OCI-LY1 (cell line): ENCODE measurements around the gene KCNC4.
A peak's percentile ranks its signal among the peaks of the same experiment; 100 is the strongest.

Experiments used
- H2AFZ ChIP-seq: fragments of 200-600 bp; sonication (generic), shearing (Covaris generic); 2 replicates; pipeline ENCODE4 v1.6.0; 2014; ENCODE audit warnings: antibody characterized with exemption, mild to moderate bottlenecking, low read length
- H3F3A ChIP-seq: fragments of 200-600 bp; sonication (generic), shearing (Covaris generic); 2 replicates; pipeline ENCODE4 v1.6.0; 2014; ENCODE audit warnings: mild to moderate bottlenecking, antibody characterized with exemption, low read length, moderate library complexity; ENCODE audit not compliant: insufficient read depth
- H3K27ac ChIP-seq: fragments of 200-600 bp; sonication (generic); 2 replicates; pipeline ENCODE4 v1.5.1; 2014; ENCODE audit warnings: low read length, mixed run types, mild to moderate bottlenecking, low read depth; ENCODE audit not compliant: poor library complexity, severe bottlenecking
- H3K27me3 ChIP-seq: fragments of 200-600 bp; sonication (generic); 2 replicates; pipeline ENCODE4 v1.6.0; 2014; ENCODE audit warnings: antibody characterized with exemption, mild to moderate bottlenecking, low read length, moderate library complexity; ENCODE audit not compliant: insufficient read depth
- H3K36me3 ChIP-seq: fragments of 200-600 bp; sonication (generic); 2 replicates; pipeline ENCODE4 v1.6.1; 2014; ENCODE audit warnings: mild to moderate bottlenecking, antibody characterized with exemption, low read length, moderate library complexity, mixed read lengths; ENCODE audit not compliant: insufficient read depth
- H3K4me1 ChIP-seq: fragments of 200-600 bp; sonication (generic); 2 replicates; pipeline ENCODE4 v1.5.1; 2014; ENCODE audit warnings: mild to moderate bottlenecking, low read length, moderate library complexity; ENCODE audit not compliant: insufficient read depth, severe bottlenecking
- H3K4me2 ChIP-seq: fragments of 200-600 bp; sonication (generic), shearing (Covaris generic); 2 replicates; pipeline ENCODE4 v1.6.1; 2014; ENCODE audit warnings: low read length
- H3K4me3 ChIP-seq: fragments of 200-600 bp; sonication (generic); 2 replicates; pipeline ENCODE4 v1.5.1; 2014; ENCODE audit warnings: low read length, low read depth, mild to moderate bottlenecking, mixed read lengths; ENCODE audit not compliant: poor library complexity, severe bottlenecking
- H3K79me2 ChIP-seq: fragments of 200-600 bp; shearing (Covaris generic); 2 replicates; pipeline ENCODE4 v1.6.1; 2016; ENCODE audit warnings: mixed run types, low read length, mixed read lengths; ENCODE audit not compliant: insufficient read depth
- H3K9ac ChIP-seq: fragments of 200-600 bp; sonication (generic), shearing (Covaris generic); 2 replicates; pipeline ENCODE4 v1.6.1; 2014; ENCODE audit warnings: mild to moderate bottlenecking, low read length, mixed read lengths
- H3K9me2 ChIP-seq: fragments of 200-600 bp; sonication (generic), shearing (Covaris generic); 2 replicates; pipeline ENCODE4 v1.6.1; 2014; ENCODE audit warnings: low read depth, mild to moderate bottlenecking, low read length, mixed read lengths
- H3K9me3 ChIP-seq: fragments of 200-600 bp; shearing (Covaris generic); 2 replicates; pipeline ENCODE4 v1.6.1; 2014; ENCODE audit warnings: low read length, mixed read lengths
- H4K20me1 ChIP-seq: fragments of 200-600 bp; sonication (generic), shearing (Covaris generic); 2 replicates; pipeline ENCODE4 v1.6.0; 2016; ENCODE audit warnings: mild to moderate bottlenecking, low read length; ENCODE audit not compliant: insufficient read depth
- EZH2 ChIP-seq: fragments of 200-600 bp; sonication (generic), shearing (Covaris generic); IDR thresholded peaks from 2 replicates; pipeline ENCODE4 v1.8.0; 2017; ENCODE audit warnings: borderline replicate concordance, mixed run types, mild to moderate bottlenecking, antibody characterized with exemption, low read length, moderate library complexity, mixed read lengths
- TF ChIP-seq, protein P1 (sequence below): fragments of 200-600 bp; sonication (generic), shearing (Covaris generic); IDR thresholded peaks from 2 replicates; pipeline ENCODE4 v1.5.1; 2017; ENCODE audit warnings: mild to moderate bottlenecking, antibody characterized with exemption, low read length, moderate library complexity, mixed read lengths

The KCNC4 gene

DNA sequence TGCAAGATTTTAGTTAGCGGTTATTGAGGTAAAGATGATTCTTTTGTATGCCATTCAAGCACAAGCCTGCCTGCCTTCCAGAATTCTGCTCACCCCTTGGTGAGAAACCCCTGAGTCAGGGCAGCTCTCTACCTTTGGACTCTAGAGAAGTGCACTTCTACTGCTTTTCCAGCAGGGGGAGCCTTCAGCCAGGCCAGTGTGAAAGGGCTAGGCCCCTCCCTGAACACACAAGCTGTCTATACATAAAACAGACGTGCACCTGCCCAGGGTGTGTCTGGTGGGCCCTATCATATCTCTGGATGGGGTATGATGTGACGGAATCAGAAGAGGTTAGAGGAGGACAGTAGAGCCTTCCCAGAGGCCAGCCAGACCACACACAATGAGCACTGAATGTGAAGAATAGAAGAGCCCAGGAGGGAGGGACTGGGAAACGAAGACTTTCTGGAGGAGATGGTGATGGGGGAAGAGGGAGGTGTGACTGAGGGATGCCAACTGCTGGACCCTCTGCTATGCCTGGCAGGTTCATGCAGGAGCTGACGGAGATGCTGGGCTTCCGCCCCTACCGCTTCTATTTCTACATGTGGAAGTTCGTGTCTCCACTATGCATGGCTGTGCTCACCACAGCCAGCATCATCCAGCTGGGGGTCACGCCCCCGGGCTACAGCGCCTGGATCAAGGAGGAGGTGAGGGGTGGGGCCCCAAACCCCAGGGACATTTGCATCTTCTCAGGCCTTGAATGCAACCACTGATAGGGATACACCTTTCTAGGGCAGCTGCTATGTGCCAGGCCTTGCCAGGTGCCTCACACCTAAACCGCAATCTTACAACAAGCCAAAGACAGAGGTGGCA, 13.0 kb upstream of the KCNC4 start:
- no peak overlapping the region for H3K4me2 ChIP-seq
- no peaks in the 10 kb centered on the region for H3K36me3 ChIP-seq
- H3K79me2 ChIP-seq: no peaks in the 10 kb centered on the region
- H3K9me3 ChIP-seq: no peaks in the 10 kb centered on the region
- no peaks in the 10 kb centered on the region for H3K4me1 ChIP-seq
- no peak overlapping the region for H3K27ac ChIP-seq
- no peak for TF ChIP-seq EZH2
- TF ChIP-seq, protein P1, sequence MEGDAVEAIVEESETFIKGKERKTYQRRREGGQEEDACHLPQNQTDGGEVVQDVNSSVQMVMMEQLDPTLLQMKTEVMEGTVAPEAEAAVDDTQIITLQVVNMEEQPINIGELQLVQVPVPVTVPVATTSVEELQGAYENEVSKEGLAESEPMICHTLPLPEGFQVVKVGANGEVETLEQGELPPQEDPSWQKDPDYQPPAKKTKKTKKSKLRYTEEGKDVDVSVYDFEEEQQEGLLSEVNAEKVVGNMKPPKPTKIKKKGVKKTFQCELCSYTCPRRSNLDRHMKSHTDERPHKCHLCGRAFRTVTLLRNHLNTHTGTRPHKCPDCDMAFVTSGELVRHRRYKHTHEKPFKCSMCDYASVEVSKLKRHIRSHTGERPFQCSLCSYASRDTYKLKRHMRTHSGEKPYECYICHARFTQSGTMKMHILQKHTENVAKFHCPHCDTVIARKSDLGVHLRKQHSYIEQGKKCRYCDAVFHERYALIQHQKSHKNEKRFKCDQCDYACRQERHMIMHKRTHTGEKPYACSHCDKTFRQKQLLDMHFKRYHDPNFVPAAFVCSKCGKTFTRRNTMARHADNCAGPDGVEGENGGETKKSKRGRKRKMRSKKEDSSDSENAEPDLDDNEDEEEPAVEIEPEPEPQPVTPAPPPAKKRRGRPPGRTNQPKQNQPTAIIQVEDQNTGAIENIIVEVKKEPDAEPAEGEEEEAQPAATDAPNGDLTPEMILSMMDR: peak; percentile 82
- no peak overlapping the region for H2AFZ ChIP-seq
- no peaks in the 10 kb centered on the region for H4K20me1 ChIP-seq
- no peak overlapping the region for H3K9ac ChIP-seq
- no peaks in the 10 kb centered on the region for H3K27me3 ChIP-seq
- no peaks in the 10 kb centered on the region for H3F3A ChIP-seq
- no peaks in the 10 kb centered on the region for H3K9me2 ChIP-seq
- no peak overlapping the region for H3K4me3 ChIP-seq

DNA sequence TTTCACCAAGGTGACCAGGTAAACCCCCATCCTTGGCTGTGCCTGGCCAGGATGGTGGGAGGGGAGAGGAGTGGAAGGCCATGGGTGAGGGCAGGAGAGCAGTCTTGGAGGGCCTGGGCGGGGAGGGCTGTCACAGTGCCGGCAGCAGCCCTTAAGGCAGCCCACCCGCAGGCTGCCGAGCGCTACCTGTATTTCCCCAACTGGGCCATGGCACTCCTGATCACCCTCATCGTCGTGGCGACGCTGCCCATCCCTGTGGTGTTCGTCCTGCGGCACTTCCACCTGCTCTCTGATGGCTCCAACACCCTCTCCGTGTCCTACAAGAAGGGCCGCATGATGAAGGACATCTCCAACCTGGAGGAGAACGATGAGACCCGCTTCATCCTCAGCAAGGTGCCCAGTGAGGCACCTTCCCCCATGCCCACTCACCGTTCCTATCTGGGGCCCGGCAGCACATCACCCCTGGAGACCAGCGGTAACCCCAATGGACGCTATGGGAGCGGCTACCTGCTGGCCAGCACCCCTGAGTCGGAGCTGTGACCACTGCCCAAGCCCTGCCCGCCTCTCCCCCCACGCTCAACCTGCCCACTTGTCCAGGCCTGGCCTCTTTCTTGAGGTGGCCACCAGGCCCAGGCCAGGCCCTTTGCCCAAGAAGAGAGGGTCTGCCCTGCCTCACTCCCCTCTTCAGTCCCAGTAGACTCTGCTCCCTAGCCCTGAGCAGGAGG, 12.0 kb upstream of the KCNC4 start:
- Histone ChIP-seq H3K79me2 (no peaks in the 10 kb centered on the region), H3K36me3 (no peaks in the 10 kb centered on the region), H3K9me2 (no peaks in the 10 kb centered on the region), H3K4me1 (peaks cover under 1% of the 10 kb centered on the region), H3K27me3 (no peaks in the 10 kb centered on the region), H3F3A (no peaks in the 10 kb centered on the region), H3K4me3 (no peak overlapping the region), H2AFZ (no peak overlapping the region), H3K9ac (no peak overlapping the region), H3K9me3 (no peaks in the 10 kb centered on the region), H3K27ac (no peak overlapping the region), H3K4me2 (no peak overlapping the region), H4K20me1 (no peaks in the 10 kb centered on the region)
- TF ChIP-seq, protein P1: no peak
- no peak for TF ChIP-seq EZH2

DNA sequence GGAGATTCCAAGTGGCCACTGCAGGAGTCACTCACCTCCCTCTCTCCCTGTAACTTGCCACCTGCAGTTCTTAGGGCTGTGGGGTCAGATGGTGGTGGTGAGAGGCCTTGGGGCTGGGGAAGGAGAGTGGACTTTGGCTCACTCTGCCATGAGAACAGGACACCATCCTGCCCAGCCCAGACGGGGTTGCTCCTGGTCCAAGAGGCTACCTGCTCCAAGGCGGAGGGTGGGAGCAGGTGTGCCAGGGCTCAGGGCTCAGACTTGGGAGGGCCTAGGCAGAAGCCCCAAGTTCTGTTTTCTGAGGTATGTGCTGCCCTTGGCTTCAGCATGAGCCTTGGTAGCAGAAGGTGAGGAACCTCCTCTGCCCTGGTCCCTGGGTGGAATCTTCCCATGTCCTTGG, 11.4 kb upstream of the KCNC4 start:
- H4K20me1 ChIP-seq: no peaks in the 10 kb centered on the region
- no peak overlapping the region for H3K4me3 ChIP-seq
- H3K36me3 ChIP-seq: no peaks in the 10 kb centered on the region
- no peaks in the 10 kb centered on the region for H3K27me3 ChIP-seq
- H3K9ac ChIP-seq: no peak overlapping the region
- no peaks in the 10 kb centered on the region for H3F3A ChIP-seq
- no peak overlapping the region for H2AFZ ChIP-seq
- H3K79me2 ChIP-seq: no peaks in the 10 kb centered on the region
- H3K4me2 ChIP-seq: no peak overlapping the region
- TF ChIP-seq EZH2: no peak
- TF ChIP-seq, protein P1: no peak
- peaks cover 5% of the 10 kb centered on the region for H3K4me1 ChIP-seq
- H3K27ac ChIP-seq: no peak overlapping the region
- H3K9me2 ChIP-seq: no peaks in the 10 kb centered on the region
- H3K9me3 ChIP-seq: no peaks in the 10 kb centered on the region
